Measurements from ENCODE around the gene XBP1. TPM values are rescaled to one million over a fixed set of nuclear protein-coding genes. Genes with fewer than 3 reads are reported as not detected.
A peak's percentile ranks its signal among the peaks of the same experiment; 100 is the strongest.

The XBP1 gene
- total and polyA plus RNA-seq, 10 of the 15 experiments (the other 5 are each of a cell fraction or from before 2014, with no cell fraction given): 44.5 to 313 (median 149) TPM

DNA sequence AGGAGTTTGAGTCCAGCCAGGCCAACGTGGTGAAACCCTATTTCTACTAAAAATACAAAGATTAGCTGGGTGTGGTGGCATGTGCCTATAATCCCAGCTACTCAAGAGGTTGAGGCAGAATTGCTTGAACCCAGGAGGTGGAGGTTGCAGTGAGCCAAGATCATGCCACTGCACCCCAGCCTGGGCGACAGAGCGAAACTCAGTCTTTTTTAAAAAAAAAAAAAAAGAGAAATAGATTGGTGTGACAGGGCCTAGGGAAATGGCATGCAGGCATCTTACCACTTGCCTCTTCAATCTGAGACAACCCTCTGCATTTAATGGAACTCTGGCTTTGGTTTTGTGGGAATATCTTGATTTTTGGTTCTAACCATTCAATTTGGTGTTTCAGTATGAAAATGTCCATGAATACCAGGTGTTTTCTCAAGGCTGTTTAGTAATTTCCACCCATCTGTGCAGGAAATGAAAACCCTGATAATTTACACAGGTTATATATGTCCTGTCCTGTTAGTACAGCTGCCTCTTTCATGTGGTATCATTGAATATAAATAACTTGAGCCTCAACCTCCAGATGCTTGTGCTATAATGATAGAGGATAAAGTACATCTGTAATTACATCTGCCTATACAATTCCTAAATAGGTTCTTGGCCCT lies 8.4 kb downstream of the XBP1 start (continued):
- TF ChIP-seq NRF1 (conservative IDR thresholded peaks at IDR 0.05; ENCODE audit: low read depth, low read length): no peak
- TF ChIP-seq, protein P1, sequence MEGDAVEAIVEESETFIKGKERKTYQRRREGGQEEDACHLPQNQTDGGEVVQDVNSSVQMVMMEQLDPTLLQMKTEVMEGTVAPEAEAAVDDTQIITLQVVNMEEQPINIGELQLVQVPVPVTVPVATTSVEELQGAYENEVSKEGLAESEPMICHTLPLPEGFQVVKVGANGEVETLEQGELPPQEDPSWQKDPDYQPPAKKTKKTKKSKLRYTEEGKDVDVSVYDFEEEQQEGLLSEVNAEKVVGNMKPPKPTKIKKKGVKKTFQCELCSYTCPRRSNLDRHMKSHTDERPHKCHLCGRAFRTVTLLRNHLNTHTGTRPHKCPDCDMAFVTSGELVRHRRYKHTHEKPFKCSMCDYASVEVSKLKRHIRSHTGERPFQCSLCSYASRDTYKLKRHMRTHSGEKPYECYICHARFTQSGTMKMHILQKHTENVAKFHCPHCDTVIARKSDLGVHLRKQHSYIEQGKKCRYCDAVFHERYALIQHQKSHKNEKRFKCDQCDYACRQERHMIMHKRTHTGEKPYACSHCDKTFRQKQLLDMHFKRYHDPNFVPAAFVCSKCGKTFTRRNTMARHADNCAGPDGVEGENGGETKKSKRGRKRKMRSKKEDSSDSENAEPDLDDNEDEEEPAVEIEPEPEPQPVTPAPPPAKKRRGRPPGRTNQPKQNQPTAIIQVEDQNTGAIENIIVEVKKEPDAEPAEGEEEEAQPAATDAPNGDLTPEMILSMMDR (IDR thresholded peaks at IDR 0.05 in 2 of 3, conservative IDR thresholded peaks at IDR 0.05 in 1 of 3; ENCODE audit: control insufficient read depth in 2 of 3, extremely low read depth in 1 of 3, insufficient read depth in 1 of 3, low read depth in 3 of 3, low read length in 3 of 3): no peak

DNA sequence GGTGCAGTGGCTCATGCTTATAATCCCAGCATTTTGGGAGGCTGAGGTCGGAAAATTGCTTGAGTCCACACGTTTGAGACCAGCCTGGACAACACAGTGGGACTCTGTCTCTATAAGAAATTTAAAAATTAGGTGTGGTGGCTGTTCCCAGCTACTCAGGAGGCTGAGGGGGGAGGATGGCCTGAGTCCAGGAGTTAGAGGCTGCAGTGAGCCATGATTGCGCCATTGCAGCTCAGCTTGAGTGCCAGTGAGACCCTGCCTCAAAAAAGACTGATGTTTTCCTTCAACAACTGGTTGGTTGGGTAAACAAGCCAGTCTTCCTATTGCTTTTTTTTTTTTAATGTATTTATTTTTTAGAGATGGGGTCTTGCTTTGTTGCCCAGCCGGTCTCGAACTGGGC lies 9.2 kb downstream of the XBP1 start:
- H3K4me3 ChIP-seq: no peak overlapping the region
- peak overlapping the region; percentile 64 for H3K27ac ChIP-seq (ENCODE audit: control insufficient read depth, insufficient read depth)
- TF ChIP-seq, protein P2, sequence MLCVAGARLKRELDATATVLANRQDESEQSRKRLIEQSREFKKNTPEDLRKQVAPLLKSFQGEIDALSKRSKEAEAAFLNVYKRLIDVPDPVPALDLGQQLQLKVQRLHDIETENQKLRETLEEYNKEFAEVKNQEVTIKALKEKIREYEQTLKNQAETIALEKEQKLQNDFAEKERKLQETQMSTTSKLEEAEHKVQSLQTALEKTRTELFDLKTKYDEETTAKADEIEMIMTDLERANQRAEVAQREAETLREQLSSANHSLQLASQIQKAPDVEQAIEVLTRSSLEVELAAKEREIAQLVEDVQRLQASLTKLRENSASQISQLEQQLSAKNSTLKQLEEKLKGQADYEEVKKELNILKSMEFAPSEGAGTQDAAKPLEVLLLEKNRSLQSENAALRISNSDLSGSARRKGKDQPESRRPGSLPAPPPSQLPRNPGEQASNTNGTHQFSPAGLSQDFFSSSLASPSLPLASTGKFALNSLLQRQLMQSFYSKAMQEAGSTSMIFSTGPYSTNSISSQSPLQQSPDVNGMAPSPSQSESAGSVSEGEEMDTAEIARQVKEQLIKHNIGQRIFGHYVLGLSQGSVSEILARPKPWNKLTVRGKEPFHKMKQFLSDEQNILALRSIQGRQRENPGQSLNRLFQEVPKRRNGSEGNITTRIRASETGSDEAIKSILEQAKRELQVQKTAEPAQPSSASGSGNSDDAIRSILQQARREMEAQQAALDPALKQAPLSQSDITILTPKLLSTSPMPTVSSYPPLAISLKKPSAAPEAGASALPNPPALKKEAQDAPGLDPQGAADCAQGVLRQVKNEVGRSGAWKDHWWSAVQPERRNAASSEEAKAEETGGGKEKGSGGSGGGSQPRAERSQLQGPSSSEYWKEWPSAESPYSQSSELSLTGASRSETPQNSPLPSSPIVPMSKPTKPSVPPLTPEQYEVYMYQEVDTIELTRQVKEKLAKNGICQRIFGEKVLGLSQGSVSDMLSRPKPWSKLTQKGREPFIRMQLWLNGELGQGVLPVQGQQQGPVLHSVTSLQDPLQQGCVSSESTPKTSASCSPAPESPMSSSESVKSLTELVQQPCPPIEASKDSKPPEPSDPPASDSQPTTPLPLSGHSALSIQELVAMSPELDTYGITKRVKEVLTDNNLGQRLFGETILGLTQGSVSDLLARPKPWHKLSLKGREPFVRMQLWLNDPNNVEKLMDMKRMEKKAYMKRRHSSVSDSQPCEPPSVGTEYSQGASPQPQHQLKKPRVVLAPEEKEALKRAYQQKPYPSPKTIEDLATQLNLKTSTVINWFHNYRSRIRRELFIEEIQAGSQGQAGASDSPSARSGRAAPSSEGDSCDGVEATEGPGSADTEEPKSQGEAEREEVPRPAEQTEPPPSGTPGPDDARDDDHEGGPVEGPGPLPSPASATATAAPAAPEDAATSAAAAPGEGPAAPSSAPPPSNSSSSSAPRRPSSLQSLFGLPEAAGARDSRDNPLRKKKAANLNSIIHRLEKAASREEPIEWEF (IDR thresholded peaks at IDR 0.05; ENCODE audit: insufficient replicate concordance, low read depth, low read length): no peak
- TF ChIP-seq FOXM1 (IDR thresholded peaks at IDR 0.05; ENCODE audit: low read depth, low read length) (no peak), RAD51 (IDR thresholded peaks at IDR 0.05) (no peak)
- DNase-seq (ENCODE audit: low read depth, low spot score) (no peak), FAIRE-seq (no peak), ATAC-seq (no peak)
- peaks cover 8 to 21% of the 10 kb centered on the region in 2 experiments for H3K36me3 ChIP-seq (ENCODE audit: control insufficient read depth in 2 of 2, insufficient read depth in 2 of 2, low read length in 1 of 2)
- H3K79me2 ChIP-seq (ENCODE audit: control insufficient read depth, insufficient read depth, low read length): peaks cover 13% of the 10 kb centered on the region
- H3K4me1 ChIP-seq (ENCODE audit: control insufficient read depth, insufficient read depth, low read length): peaks cover 41% of the 10 kb centered on the region
- no TSS peak for BruUV-seq (replicated peaks)
- no peaks in the 10 kb centered on the region for H3K27me3 ChIP-seq (replicated peaks in 1 of 2; ENCODE audit: control insufficient read depth in 2 of 2, insufficient read depth in 2 of 2, low read length in 1 of 2)
- ChIA-PET RAD21 (ENCODE audit: unreplicated experiment) (interaction anchor here (0.5 to 7.6 kb wide), 9 partner anchors 9 to 250 kb away, joined by 3 to 69 read pairs (median 9); partner anchors contain the start of gene XBP1), CTCF (interaction anchor here (0.7 to 10.4 kb wide), 21 partner anchors 8 to 363 kb away, joined by 3 to 126 read pairs (median 5); partner anchors contain the start of genes CCDC117, CHEK2 and HSCB), SMC1A (ENCODE audit: uncharacterized antibody, unreplicated experiment) (interaction anchor here (0.8 to 10.7 kb wide), 15 partner anchors 9 to 250 kb away, joined by 3 to 95 read pairs (median 4); partner anchors contain the start of genes CCDC117 and XBP1), POLR2A (interaction anchor here (0.7 to 5.7 kb wide), 8 partner anchors 10 to 250 kb away, joined by 3 to 31 read pairs (median 4); partner anchors contain the start of gene XBP1)
- intact Hi-C loops (cut with micrococcal nuclease; ENCODE audit: unreplicated experiment) (loop anchor here (5.0 to 10.0 kb wide), 2 partner anchors 49 to 116 kb away; partner anchors contain the start of genes CHEK2, HSCB and TTC28), in situ Hi-C loops (cut with MboI) (no loop called here)
- 85% methylated on average over 5 of the region's 5 CpGs for WGBS (ENCODE audit: insufficient coverage, insufficient replicate concordance, low lambda C conversion rate, missing lambda C conversion rate)
- peak overlapping the region; percentile 12; the same call in 1 of the 2 replicates for H3K4me2 ChIP-seq (ENCODE audit: control insufficient read depth, insufficient read depth)
- H2AFZ ChIP-seq (ENCODE audit: control insufficient read depth, low read depth, low read length): no peak overlapping the region
- no peaks in the 10 kb centered on the region for H3K9me3 ChIP-seq (replicated peaks; ENCODE audit: control insufficient read depth, insufficient read depth, low read length)
- no peaks in the 10 kb centered on the region for H4K20me1 ChIP-seq (ENCODE audit: control insufficient read depth, insufficient read depth)
- H3K9ac ChIP-seq (ENCODE audit: control insufficient read depth, insufficient read depth, low read length): peak overlapping the region; percentile 1; the same call in 1 of the 2 replicates

Data from GM12878 (cell line).